Left kidney (tissue), 2 donors: Measurements from ENCODE around the gene GBA2. TPM values are rescaled to one million over a fixed set of nuclear protein-coding genes. Genes with fewer than 3 reads are reported as not detected.
A peak's percentile ranks its signal among the peaks of the same experiment; 100 is the strongest.

Experiments
- DNase-seq: peaks from one replicate; pipeline ENCODE4 v3.0.0-alpha.2; 2013
- polyA plus RNA-seq: library from polyadenylated mRNA; unstranded; fragments of 120-200 nt; gene quantifications from one replicate; pipeline ENCODE4 v1.2.1, GENCODE V29; 2013; ENCODE audit not compliant: insufficient read length

The GBA2 gene
- polyA plus RNA-seq, 1 donor, result 138 TPM

GRCh38 chr9:35717132-35717870 lies 31.7 kb downstream of the GBA2 start:
- DNase-seq, result no peak

- no peak for DNase-seq
These were observed 32.8 kb downstream of the GBA2 start for GRCh38 chr9:35716230-35716629.

GRCh38 chr9:35714579-35715252 lies 34.3 kb downstream of the GBA2 start:
- no peak for DNase-seq

GRCh38 chr9:35714123-35714522 lies 34.9 kb downstream of the GBA2 start:
- no peak for DNase-seq

DNA sequence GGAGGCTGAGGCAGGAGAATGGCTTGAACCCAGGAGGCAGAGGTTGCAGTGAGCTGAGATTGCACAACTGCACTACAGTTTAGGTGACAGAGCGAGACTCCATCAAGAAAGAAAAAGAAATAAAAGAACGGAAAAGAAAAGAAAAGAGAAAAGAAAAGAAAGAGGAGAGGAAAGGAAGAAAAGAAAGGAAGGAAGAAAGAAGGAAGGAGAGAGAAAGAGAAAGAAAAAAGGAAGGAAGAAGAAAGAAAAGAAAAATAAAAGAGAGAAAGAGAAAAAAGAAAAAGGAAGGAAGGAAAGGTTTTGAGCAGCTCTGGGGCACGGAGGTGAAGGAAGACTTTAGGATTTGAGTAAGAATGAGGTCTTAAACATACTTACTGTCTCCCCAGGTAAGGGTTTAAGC lies 35.5 kb downstream of the GBA2 start:
- no peak for DNase-seq

GRCh38 chr9:35712762-35713400 lies 36.1 kb downstream of the GBA2 start:
- DNase-seq, result no peak

DNA sequence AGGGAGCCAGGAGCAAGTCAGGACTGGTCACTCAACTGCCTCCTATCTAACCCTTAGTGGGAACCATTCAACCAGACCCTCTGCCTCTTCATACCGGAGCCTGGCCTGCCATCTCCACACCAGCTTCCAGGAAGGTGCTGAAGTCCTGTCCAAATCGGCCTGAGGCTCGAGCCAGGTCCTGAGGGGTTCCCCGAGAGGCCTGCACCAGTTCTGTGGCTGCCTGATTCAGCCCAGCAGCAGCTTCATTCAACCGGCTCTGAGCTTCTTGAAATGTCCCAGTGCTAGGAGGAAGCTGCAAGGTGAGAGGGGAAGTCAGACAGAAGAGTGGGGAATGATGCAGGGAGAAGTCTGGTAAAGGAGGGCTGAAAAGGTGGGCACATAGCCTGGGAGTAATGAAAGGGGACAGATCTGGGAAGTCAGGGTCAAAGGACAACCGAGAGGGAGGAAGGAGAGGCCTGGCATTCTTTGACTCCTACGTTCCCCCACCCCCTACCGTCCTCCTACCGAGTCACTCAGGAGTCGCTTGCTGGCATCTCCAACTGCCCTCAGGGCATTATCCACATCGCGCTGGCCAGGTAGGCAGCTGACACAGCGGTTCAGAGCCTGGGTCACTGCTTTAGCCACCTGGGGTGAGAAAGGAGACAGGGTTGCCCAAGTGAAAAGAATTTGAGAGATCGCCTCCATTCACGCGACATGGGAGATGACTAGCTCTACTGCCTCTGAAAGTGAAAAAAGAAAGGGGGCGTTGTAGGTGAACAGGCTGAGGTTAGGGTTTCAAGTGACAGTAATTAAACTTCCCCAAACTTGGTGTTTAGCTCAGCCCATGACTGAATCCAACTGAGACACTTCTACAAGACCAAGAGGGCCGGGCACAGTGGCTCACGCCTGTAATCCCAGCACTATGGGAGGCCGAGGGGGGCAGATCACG lies 37.3 kb downstream of the GBA2 start:
- DNase-seq, result peak; percentile 30

GRCh38 chr9:35710818-35711500 lies 38.1 kb downstream of the GBA2 start:
- no peak for DNase-seq

GRCh38 chr9:35708146-35708545 lies 40.9 kb downstream of the GBA2 start:
- no peak for DNase-seq

- no peak for DNase-seq
These were observed 42.1 kb downstream of the GBA2 start for GRCh38 chr9:35706951-35707350.

DNA sequence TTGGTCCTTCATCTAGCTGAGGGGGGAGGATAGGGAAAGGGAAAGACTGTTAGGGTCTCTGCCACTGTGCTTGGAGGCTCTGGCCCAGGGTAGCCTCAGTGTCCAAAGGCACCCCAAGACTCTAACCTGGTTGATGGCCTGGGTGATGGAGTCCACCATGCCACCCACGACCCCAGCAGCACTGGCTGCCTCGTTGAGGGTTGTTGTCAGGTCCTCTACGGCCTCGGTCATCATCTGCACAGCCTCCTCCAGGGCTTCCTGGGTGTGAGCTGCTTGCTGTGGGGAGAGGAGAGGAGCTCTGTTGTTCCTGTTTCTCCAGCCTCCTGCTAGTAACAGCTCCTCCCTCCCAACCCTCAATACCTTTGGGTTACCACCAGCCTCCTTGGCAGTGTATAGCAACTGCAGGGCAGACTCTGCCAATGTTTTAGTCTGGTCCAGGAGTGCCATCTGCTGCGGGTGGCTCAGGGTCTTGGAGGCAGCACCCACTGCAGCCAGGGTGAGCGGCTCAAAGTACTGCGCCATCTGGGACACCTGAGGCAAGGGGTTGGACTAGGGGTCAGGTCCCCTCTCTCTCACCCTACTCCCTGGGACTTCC lies 43.1 kb downstream of the GBA2 start:
- DNase-seq, result no peak

DNA sequence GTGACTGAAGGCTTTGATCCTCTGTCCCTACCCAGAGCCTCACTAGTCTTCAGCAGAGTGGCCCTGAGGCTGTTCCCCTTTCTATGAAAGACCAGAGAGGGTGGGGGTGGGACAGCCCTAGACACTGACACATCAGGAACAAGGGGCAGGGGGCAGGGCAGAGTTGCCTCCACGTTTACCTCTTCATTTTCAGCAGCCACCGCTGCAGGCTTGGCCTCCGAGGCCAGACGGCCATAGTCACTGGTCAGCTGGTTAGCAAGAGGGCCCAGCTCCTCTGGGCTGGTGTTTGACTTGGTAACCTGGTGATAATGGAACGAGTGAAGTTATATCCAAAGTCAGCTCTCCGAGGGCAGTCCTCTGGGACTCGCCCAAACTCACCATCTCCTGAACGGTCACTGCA lies 43.7 kb downstream of the GBA2 start:
- no peak for DNase-seq

DNA sequence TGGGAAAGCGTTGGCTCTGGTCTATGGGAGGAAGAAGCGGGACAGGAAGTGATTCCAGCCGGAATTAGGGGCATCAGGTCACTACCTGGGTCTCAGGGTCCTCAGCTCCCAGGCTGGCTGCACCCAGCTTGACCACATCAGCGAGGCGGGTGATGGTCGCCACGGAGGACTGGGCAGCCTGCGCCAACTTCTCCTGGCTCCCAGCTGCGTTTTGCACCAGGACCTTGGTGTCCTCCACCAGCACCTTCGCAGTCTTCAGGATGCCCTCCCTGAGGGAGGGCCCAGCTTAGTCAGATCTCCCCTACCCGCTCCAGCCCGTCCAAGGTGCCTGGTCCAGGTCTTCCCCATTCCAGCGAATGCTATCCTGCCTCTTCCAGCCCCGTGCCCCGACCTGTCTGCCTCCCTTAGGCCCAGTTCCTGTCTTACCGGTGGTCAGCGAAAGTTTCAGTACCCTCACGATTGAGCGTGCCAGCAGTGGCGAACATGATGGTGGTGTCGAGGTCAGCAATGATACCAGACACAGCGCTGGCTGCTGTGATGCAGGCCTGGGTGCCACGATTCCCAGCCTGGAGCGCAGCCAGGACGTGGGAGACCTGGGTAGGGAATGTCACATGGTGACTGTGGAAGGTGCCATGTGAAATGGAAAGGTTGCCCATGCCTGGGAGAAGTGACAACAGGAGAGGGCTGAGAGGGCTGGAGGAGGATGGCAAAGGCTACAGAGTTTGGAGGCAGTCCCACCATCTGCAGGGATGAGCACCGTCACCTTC lies 44.9 kb downstream of the GBA2 start:
- DNase-seq, result no peak

- no peak for DNase-seq
These were observed 46.3 kb downstream of the GBA2 start for GRCh38 chr9:35702696-35703095.

DNA sequence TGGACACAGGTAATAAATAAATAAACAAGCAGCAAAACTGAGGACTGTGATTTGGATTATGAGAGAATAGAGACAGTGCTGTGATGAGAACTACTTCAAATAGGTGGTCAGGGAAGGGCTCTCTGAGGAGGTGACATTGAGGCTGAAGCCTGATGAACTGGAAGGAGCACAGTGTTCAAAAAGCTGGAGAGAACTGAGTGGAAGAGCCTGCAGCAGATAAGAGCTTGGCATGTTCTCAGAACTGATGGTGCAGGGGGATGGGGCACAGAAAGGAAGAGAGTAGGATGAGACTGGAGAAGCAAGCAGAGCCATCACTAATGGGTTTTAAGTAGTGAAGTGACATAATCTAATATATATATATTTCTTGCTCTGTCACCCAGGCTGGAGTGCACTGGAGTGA lies 48.1 kb downstream of the GBA2 start:
- no peak for DNase-seq

DNA sequence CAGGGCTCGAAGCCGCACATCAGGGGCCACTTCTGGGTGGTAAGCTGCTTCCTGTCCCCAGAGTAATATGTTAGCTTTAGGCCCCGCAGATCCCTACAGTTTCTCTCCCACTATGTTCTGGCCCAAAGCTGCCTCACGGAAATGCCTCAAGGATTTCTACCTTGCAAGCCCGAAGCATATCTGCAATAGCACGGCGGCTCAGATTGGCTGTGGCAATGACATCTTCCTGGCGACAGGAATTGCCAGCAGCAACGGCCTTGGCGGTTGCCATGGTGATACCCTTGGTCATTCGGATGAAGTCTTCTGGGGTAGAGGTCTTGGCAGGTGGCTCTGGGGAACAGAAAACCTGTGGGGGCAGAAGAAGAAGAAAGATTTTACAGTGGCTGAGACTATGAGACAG lies 49.0 kb downstream of the GBA2 start:
- no peak for DNase-seq

- no peak for DNase-seq
These were observed 50.8 kb downstream of the GBA2 start for GRCh38 chr9:35698231-35698630.

- DNase-seq, result no peak
These were observed 51.5 kb downstream of the GBA2 start for GRCh38 chr9:35697486-35697885.

GRCh38 chr9:35696520-35697215 lies 52.4 kb downstream of the GBA2 start:
- no peak for DNase-seq

DNA sequence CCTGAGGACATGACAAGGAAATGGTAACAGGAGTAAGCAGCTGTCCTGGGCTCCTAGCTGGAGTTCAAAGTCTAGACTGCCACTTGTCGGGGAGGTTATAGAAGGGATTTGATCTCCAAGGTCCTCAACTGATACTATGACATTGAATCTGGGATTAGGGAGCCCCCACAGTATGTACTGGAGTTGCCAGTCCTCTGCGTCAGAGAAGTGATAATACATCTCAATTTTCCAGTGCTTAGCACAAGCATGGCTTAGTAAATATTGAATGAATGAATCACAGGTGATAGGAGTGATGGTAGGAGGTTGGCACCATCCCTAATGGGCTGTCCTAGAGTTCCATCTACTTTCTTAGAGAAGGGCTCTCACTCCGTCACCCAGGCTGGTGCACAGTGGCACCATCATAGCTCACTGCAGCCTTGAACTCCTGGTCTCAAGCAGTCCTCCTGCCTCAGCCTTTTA lies 53.1 kb downstream of the GBA2 start:
- DNase-seq, result no peak
